ENCODE results near the gene RNF212B. TPM values are rescaled to one million over a fixed set of nuclear protein-coding genes. Genes with fewer than 3 reads are reported as not detected.
"Not testable (repeated sequence)": the region's sequence is repeated elsewhere in the genome, so short reads cannot be mapped to it uniquely, and the experiment has no call there.

The RNF212B gene
- total and polyA plus RNA-seq, 9 donors = not detected

DNA sequence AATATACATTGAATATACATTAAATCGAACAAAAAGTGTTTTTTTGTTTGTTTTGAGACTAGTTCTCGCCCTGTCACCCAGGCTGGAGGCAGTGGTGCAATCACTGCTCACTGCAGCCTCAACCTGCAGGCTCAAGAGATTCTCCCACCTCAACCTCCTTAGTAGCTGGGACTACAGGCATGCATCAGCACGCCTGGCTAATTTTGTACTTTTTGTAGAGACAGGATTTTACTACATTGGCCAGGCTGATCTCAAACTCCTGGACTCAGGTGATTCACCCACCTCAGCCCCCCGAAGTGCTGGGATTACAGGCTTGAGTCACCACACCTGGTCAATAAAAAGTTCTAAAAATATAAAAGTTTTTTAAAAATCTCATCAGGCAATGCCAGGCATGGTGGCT is 10.2 kb upstream of the RNF212B start:
- no peak overlapping the region for H3K27ac ChIP-seq
- DNase-seq = no peak
- WGBS, 3 donors = 60 to 80% (median 76%) methylated on average over 4 of the region's 4 CpGs
- TF ChIP-seq EP300 (IDR thresholded peaks at IDR 0.05) = no peak
- TF ChIP-seq, protein P1, sequence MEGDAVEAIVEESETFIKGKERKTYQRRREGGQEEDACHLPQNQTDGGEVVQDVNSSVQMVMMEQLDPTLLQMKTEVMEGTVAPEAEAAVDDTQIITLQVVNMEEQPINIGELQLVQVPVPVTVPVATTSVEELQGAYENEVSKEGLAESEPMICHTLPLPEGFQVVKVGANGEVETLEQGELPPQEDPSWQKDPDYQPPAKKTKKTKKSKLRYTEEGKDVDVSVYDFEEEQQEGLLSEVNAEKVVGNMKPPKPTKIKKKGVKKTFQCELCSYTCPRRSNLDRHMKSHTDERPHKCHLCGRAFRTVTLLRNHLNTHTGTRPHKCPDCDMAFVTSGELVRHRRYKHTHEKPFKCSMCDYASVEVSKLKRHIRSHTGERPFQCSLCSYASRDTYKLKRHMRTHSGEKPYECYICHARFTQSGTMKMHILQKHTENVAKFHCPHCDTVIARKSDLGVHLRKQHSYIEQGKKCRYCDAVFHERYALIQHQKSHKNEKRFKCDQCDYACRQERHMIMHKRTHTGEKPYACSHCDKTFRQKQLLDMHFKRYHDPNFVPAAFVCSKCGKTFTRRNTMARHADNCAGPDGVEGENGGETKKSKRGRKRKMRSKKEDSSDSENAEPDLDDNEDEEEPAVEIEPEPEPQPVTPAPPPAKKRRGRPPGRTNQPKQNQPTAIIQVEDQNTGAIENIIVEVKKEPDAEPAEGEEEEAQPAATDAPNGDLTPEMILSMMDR (IDR thresholded peaks at IDR 0.05) = no peak
- no peak overlapping the region for H3K4me3 ChIP-seq
- no peaks in the 10 kb centered on the region for H3K4me1 ChIP-seq (ENCODE audit: insufficient read depth)
- H3K9me3 ChIP-seq = no peaks in the 10 kb centered on the region
- intact Hi-C loops (cut with DNase I) = no loop called here
- no peaks in the 10 kb centered on the region for H3K27me3 ChIP-seq
- no peaks in the 10 kb centered on the region for H3K36me3 ChIP-seq

DNA sequence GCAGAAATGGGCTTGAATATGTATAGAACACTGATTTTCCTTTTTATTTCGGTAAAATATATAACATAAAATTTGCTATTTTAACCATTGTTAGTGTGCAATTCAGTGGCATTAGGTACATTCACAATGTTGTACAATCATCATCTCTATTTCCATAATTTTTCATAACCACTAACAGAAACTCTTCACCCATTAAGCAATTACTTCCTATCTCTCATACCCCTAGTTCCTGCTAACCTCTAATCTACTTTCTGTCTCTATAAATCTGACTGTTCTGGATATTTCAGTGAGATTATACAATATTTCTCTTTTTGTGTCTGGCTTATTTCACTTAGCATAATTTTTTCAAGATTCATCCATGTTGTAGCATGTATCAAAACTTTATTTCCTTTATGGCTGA is 8.9 kb upstream of the RNF212B start:
- Histone ChIP-seq H3K9me3 (no peaks in the 10 kb centered on the region), H3K27me3 (no peaks in the 10 kb centered on the region), H3K36me3 (no peaks in the 10 kb centered on the region), H3K27ac (no peak overlapping the region), H3K4me3 (no peak overlapping the region), H3K4me1 (ENCODE audit: insufficient read depth) (no peaks in the 10 kb centered on the region)
- WGBS, 3 donors = 71 to 88% (median 87%) methylated on average over 1 of the region's 1 CpG
- DNase-seq = no peak
- TF ChIP-seq, protein P1 (IDR thresholded peaks at IDR 0.05) = no peak
- TF ChIP-seq POLR2A (IDR thresholded peaks at IDR 0.05) = no peak
- TF ChIP-seq EP300 (IDR thresholded peaks at IDR 0.05) = no peak
- intact Hi-C loops (cut with DNase I) = no loop called here

DNA sequence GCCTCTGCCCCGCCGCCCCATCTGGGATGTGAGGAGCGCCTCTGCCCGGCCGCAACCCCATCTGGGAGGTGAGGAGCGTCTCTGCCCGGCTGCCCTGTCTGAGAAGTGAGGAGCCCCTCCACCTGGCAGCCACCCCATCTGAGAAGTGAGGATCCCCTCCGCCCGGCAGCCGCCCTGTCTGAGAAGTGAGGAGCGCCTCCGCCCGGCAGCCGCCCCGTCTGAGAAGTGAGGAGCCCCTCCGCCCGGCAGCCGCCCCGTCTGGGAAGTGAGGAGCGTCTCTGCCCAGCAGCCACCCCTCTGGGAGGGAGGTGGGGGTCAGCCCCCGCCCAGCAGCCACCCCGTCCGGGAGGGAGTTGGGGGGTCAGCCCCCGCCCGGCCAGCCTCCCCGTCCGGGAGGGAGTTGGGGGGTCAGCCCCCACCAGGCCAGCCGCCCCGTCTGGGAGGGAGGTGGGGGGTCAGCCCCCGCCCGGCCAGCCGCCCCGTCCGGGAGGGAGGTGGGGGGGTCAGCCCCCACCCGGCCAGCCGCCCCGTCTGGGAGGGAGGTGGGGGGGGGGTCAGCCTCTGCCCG is 5.4 kb upstream of the RNF212B start:
- intact Hi-C loops (cut with DNase I); H3K27ac ChIP-seq; H3K4me1 ChIP-seq (ENCODE audit: insufficient read depth); DNase-seq; H3K36me3 ChIP-seq; H3K9me3 ChIP-seq; H3K27me3 ChIP-seq; H3K4me3 ChIP-seq: not testable (repeated sequence)
- 90 to 95% (median 92%) methylated on average over 21 to 38 of the region's 38 CpGs for WGBS, 3 donors

- TF ChIP-seq EP300 (IDR thresholded peaks at IDR 0.05) (no peak), POLR2A (IDR thresholded peaks at IDR 0.05) (no peak)
- TF ChIP-seq, protein P1 (IDR thresholded peaks at IDR 0.05) = no peak
- Histone ChIP-seq H3K4me3 (no peak overlapping the region), H3K9me3 (no peaks in the 10 kb centered on the region), H3K27me3 (no peaks in the 10 kb centered on the region), H3K4me1 (ENCODE audit: insufficient read depth) (no peaks in the 10 kb centered on the region), H3K27ac (no peak overlapping the region), H3K36me3 (no peaks in the 10 kb centered on the region)
- DNase-seq = no peak
- WGBS, 3 donors = 60 to 69% (median 66%) methylated on average over 1 of the region's 1 CpG
- intact Hi-C loops (cut with DNase I) = no loop called here
Observed at GRCh38 chr14:23240661-23241060, 2.9 kb downstream of the RNF212B start.

DNA sequence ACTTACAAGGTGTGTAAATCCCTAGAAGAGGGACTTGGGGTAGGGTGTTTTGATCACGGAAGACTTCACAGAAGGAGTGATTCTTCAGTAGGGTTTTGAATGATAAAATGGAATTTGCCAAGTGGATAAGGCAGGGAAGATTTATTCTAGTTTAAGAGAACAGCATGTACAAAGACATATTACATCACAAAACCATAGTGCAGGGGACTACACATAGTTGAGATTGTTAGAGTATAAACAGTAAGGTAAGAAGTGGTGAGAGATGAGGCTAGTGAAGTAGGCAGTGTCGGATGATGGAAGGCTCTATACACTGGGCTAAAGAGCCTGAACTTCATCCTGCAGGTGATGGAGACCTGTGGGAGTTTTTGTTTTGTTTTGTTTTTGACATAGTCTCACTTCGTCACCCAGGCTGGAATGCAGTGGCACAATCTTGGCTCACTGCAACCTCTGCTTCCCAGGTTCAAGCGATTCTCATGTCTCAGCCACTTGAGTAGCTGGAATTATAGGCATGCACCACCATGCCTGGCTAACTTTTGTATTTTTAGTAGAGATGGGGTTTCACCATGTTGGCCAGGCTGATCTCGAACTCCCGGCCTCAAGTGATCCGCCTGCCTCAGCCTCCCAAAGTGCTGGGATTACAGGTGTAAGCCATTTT is 3.5 kb downstream of the RNF212B start:
- H3K36me3 ChIP-seq; H3K4me3 ChIP-seq; H3K4me1 ChIP-seq (ENCODE audit: insufficient read depth); DNase-seq; H3K9me3 ChIP-seq; H3K27me3 ChIP-seq; H3K27ac ChIP-seq; intact Hi-C loops (cut with DNase I): not testable (repeated sequence)
- 77 to 80% (median 80%) methylated on average over 7 of the region's 7 CpGs for WGBS, 3 donors
